SK-N-SH (cell line): Measurements from ENCODE around the gene DCTN4.
"Not testable (repeated sequence)": the region's sequence is repeated elsewhere in the genome, so short reads cannot be mapped to it uniquely, and the experiment has no call there.

Source experiments
- CTCF ChIP-seq: fragments of 200-600 bp; sonication (generic); IDR thresholded peaks from 2 replicates; pipeline ENCODE4 v1.6.1; 2017; ENCODE audit warnings: antibody characterized with exemption, mild to moderate bottlenecking, moderate library complexity
- ELF1 ChIP-seq: IDR thresholded peaks from 2 replicates; pipeline ENCODE4 v1.4.0; 2012
- EP300 ChIP-seq, 2 experiments: IDR thresholded peaks; 2 replicates each; pipeline versions ENCODE4 v1.4.0 to v1.6.1; 2012; ENCODE audit warnings: borderline replicate concordance in 1 of 2, low read depth in 1 of 2, low read length in 1 of 2
- EZH2phosphoT487 ChIP-seq: fragments of 200-600 bp; sonication (generic); IDR thresholded peaks from 2 replicates; pipeline ENCODE4 v1.6.1; 2017; ENCODE audit warnings: low read depth, mixed run types, mild to moderate bottlenecking, antibody characterized with exemption, moderate library complexity, borderline replicate concordance
- IRF3 ChIP-seq: fragments of 150-350 bp; IDR thresholded peaks from 2 replicates; pipeline ENCODE4 v1.6.1; 2016; ENCODE audit warnings: mild to moderate bottlenecking, low read depth, low read length
- JUND ChIP-seq: IDR thresholded peaks from 2 replicates; pipeline ENCODE4 v1.4.0; 2012
- NFIC ChIP-seq: IDR thresholded peaks from 2 replicates; pipeline ENCODE4 v1.4.0; 2012; ENCODE audit warnings: borderline replicate concordance
- RAD21 ChIP-seq: IDR thresholded peaks from 2 replicates; pipeline ENCODE4 v1.6.1; 2012; ENCODE audit warnings: mild to moderate bottlenecking, low read length
- REST ChIP-seq: IDR thresholded peaks from 2 replicates; pipeline ENCODE4 v1.6.1; 2012; ENCODE audit warnings: mild to moderate bottlenecking, low read depth, low read length, moderate library complexity
- SIN3A ChIP-seq: IDR thresholded peaks from 2 replicates; pipeline ENCODE4 v1.6.1; 2012; ENCODE audit warnings: low read depth, mild to moderate bottlenecking, low read length, moderate library complexity, borderline replicate concordance
- TEAD4 ChIP-seq: IDR thresholded peaks from 2 replicates; pipeline ENCODE4 v1.4.0; 2012; ENCODE audit warnings: mild to moderate bottlenecking, borderline replicate concordance; ENCODE audit not compliant: insufficient read depth
- YY1 ChIP-seq: IDR thresholded peaks from 2 replicates; pipeline ENCODE4 v1.4.0; 2012; ENCODE audit warnings: low read depth, mild to moderate bottlenecking

- not testable (repeated sequence) for TF ChIP-seq RAD21; EP300 (IDR thresholded peaks at IDR 0.05; ENCODE audit: borderline replicate concordance in 1 of 2, low read depth in 1 of 2, low read length in 1 of 2); CTCF; ELF1; REST; YY1; TEAD4; EZH2phosphoT487; JUND; IRF3; SIN3A; NFIC
Measured at GRCh38 chr5:150743142-150743488, 15.7 kb downstream of the DCTN4 start.
